Frontal cortex (tissue), 4 donors: ENCODE data around the gene ARHGAP15. TPM values are rescaled to one million over a fixed set of nuclear protein-coding genes. Genes with fewer than 3 reads are reported as not detected.

Experiments
- DNase-seq, 2 donors: peaks; one replicate each; pipeline ENCODE4 v3.0.0; 2012; ENCODE audit warnings: low spot score in 2 of 2
- FAIRE-seq: peaks from 2 replicates; lab custom pipeline; 2012; peaks lifted over from hg19 to GRCh38; lab: Jason Lieb, UNC
- total RNA-seq: library from RNA; depleted of rRNA; stranded (reverse); fragments of >200 nt; gene quantifications from one replicate; pipeline ENCODE4 v1.2.3, GENCODE V29; 2014
- donor health status: control.
- donor health status: control.
- donor health status: control.

The ARHGAP15 gene
- total RNA-seq, 1 donor from 2014 or later, result 19.2 TPM

DNA sequence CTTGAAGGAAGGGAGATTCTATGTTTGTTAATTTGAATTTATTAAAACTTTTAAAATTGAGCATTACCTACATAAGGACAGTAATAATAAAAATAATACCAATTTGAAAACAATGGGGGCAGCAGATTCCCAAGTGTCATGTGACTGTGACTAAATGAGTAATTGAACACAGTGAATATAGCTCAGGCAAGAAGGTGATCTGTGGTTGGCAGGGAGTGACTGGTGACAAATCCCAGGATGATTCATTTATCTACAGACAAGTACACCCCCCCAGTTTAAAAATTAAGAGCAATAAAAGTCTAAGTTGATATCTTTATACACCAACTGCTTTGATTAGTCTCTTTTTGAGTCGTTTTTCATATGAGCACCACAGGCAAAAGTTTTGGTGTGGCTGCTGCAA is 299.5 kb downstream of the ARHGAP15 start:
- no peak for FAIRE-seq
- DNase-seq, result no peak

DNA sequence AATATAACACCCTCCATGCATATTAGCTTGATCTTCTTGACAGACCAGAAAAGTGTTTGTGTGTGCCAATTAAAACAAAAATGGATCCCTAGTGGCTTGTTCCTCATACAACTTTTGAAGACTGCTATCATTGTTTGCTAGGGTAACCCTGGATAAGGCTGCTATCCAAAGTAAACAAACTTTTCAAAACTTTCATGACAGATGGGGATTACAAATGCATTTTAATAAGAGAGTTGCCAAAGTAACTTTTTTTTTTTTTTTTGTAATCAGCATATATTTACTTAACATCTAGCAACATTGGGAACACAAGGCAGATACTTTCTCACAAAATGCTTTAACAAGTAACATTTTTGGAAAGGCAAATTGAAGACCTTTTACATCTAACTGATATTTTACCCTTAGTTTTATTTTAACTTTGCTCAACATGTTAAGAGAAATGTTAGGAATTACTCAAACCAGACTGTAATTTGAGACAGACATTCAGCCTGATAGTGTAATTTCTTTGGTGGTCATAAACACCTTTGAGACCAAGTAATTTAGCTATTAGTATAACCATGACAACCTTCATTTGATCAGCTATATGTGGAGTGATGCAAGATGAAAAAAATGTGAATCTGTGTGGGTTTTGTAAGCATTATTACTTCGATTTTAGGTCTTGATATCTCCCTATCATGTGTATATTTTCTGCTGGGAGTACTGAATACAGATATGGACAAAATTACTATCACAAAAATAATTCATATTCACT is 300.9 kb downstream of the ARHGAP15 start:
- FAIRE-seq (no peak), DNase-seq (no peak)

DNA sequence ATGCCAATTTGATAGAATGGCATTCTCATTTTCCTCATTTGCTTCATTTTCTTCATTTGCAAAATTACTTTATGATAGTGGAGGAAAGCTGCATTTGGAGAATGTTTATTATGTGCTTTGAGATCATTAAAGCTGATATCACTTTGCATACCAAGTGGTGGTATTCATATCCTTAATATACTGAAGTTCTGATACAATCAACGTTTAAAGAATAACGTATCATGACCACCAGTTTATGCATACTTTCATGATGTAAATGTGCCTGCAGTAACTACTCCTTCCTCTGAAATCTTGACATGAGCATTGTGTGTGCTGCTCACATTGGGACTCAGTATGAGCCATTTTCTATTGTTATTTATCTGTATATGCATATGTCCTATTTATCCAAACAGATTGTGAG is 302.1 kb downstream of the ARHGAP15 start:
- FAIRE-seq, result no peak
- no peak for DNase-seq

DNA sequence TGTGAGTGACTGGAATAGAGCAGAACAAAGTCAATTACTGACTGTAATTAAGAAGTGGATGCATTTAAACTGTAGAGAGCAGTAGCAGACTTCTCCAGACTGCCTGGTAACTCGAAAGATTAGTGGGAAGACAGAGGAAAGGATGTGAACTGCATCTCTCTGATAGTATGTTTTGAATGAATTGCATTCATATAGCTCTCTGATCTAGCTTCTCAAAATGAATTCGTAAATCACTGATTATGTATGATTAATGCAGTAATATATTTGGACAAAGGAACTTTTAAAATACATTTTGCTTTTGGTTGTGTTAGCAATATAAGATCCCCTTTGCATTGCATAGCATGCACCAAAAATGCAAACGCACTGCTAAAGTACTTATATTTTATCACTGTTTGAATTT is 304.0 kb downstream of the ARHGAP15 start:
- FAIRE-seq, result no peak
- DNase-seq, result no peak

DNA sequence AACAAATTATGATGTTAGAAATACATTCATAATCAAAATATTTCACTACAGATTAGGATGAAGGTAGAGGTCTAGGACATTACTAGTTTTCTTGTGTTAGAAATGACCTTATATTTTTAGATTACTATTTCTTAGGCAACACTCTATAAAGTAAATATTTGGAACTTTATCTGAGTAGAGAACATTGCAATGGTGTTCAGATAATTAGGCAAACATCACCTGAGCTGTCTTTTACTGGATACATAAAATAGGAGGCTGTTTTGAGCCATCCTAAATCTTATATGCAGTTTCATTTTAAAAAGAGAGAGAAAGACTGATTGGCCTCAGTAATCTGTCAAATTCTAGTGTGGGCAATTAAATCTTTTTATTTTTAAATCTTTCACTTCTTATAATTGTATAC is 304.6 kb downstream of the ARHGAP15 start:
- no peak for FAIRE-seq
- no peak for DNase-seq

DNA sequence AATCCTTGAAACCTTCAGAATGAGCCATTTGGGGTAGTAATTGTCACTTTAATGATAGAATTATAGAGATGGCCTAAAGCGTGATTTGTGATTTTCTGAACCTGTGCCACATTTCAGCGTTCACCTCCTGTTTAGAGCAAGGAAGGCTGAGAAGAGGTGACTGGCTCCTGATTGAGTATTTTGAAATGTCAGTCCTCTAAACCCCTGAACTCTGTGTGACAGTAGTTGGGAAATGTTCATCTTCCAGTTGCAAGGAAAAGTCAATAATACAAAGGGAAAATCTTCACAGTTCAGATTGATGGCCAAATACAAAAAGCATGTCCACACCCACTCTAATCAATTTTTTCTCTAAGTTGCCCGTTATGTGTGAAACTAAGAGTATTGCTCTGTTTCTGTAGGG is 305.2 kb downstream of the ARHGAP15 start:
- FAIRE-seq, result no peak
- DNase-seq, result no peak

DNA sequence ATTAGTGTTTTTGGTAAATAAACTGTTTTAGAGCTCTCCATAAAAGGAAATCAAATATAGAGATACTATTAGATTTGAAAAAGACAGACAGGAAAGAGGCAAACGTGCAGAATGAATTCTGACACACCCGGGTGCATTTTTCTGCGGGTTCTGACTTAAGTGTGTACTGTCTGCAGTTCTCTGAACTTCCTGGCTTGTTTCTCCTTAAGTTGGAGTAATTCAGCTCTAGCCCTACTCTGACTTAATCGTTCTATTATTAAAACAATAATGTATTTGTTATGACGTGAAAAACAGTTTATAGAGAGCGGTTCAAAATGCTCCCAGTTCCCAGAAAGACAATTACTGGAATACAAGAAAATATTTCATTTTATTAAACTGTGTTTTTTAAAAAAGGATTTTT is 305.9 kb downstream of the ARHGAP15 start:
- DNase-seq (no peak), FAIRE-seq (no peak)

DNA sequence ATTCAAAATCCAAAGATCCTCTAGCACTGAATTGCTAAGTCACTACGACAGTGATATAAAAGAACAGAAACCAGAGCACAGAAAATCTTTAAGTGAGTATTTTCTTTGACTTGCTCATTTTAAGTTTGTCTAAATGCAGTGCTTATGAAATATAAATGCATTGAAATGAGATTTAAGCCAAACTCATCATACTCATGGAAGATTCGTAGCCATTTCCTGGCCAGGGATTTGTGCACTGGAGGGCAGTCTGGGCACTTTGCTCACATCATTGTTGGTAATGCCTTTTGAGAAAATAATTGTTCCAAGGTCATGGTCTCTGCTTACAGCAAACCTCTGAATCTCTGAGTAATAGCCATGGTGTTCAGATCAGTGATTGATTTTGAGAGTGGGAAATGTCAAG is 307.7 kb downstream of the ARHGAP15 start:
- DNase-seq, result no peak
- no peak for FAIRE-seq

DNA sequence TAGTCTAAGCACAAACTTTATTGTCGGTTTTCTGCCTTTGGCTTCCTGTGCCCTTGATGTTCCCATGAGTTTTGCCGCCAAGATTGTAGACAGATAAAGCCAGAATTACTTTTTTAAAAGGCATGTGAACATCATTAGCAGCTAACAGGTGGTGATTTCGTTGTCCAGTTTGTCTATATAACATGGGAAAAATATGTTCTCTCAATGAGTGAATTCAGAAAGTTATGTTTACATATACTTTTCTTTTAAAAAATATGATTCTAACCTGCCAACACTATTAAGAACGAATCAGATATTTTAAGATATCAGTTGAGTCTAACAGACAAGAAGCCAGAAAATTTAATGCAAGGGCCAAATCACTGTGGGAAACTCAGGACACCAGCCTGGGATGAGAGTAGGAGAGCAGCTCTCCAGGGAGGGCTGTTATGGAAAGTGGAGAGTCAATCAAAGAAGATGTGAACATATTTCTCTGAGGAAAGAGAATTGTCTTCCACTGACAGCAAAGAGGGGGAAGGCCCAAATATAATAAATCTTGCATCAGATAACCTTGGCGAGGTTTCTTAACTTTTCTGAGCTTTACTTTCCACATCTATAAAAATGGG is 311.3 kb downstream of the ARHGAP15 start:
- DNase-seq (no peak), FAIRE-seq (no peak)

DNA sequence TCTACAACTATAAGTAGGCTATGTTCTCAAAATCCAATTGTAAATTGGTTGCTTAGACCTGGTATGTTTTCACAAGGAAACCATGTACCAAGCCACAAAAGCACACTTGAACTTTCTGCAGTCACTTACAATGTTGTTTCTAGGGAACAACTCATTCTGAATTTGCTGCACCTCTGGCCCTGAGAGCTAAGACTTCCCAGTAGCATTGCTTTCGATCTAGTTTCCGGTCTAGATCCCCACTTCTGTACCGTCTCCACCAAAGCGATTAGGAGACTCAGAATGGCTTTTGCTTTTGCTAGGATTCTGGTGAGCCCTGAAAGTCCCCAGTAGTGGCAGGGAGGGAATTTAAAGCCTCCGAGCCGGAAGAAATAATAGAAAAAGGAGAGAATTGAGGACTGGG is 313.0 kb downstream of the ARHGAP15 start:
- DNase-seq (no peak), FAIRE-seq (no peak)

DNA sequence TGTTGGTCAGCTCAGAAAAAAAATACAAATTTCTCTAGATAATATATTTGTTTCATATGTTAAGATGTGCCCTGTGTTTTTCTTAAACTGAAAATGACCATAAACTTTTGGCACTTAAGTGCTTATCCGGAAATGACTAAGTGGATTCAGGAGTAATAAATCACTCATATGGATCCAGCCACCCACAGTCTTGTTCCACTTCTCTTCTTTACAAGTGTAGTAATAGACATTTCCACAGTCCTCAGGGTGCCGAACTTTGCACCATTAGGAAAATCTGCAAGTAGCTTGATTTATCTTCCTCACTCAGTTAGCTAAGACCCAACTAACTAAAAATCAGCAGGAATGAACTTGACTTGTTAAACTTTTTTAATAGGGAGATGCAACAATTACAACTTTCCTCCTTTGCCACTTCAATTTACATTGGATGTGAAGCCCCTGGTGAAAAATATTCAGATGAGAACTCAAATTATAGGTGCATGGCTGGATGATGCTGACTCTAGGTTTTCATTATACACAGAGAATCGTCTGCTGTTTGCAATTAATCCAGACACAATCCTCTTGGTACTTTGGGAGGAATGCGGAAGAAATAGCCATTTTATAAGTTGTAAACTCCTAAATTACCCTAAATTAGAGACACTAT is 322.5 kb downstream of the ARHGAP15 start:
- no peak for DNase-seq
- FAIRE-seq, result no peak

DNA sequence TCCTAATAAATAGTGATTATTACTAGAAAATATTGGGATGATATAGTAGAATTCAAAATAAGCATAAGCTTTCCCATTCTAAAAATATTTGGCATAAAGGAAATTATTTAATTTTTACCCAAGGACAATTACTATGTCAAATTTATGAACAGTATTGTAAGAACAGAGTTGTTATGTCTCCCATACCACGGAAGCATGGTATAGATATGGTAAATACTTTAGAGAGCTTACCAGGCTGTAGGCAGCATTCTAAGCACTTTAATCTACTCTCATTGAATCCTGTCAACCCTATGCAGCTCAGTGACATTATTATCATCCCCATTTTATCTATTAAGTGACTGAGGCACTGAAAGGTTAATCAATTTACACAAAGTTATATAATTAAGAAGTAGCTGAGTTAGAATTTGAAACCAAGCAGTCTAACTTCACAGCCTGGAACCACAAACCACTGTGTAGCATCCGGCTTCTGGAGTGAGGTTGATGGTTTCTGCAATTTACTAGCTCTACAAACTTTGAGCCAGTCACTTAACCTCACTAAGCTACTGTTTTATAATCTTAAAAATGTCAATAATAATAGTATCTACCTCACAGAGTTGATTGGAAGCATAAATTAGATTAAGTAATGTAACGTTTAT is 323.7 kb downstream of the ARHGAP15 start:
- no peak for FAIRE-seq

DNA sequence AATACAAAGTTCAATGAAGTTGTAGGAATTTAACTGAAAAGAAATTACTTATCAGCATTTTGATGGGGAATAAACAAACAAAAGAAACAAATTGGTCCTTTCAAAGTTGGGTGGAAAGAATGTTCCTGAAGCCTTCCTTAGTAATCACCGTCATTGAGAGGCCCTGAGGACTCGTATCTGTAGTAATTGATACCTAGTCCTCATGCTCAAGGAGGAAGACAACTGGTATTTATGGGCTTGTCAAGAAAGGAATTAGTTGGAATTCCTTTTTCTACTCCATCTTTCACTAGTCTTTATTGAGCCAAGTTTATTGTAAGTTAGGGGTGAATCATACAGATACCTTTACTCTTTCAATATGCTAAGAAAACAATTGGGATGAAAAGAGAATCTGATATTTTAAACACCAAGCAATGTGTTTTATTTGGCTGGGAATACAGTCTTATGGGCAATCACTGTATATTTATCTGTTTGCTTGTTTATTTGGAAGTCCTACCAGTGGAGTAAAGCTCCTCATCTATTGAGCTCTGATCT is 324.8 kb downstream of the ARHGAP15 start:
- FAIRE-seq, result no peak
- DNase-seq, result no peak

More for the DNA sequence above, 323.7 kb downstream of the ARHGAP15 start:
- DNase-seq, result no peak

DNA sequence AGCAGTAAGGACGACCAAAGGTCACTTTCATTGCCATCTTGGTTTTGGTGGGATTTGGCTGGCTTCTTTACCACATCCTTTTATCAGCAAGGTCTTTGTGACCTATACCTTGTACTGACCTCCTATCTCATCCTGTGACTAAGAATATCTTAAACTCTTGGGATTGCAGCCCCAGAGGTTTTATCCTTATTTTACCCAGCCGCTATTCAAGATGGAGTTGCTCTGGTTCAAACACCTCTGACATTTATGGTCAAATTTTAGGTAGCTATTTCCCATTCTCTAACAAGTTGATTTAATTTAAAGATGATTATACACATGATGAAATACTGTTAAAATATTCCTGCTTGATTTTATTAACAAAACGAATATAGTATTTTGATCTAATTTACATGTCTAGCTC is 326.1 kb downstream of the ARHGAP15 start:
- FAIRE-seq (no peak), DNase-seq (no peak)

DNA sequence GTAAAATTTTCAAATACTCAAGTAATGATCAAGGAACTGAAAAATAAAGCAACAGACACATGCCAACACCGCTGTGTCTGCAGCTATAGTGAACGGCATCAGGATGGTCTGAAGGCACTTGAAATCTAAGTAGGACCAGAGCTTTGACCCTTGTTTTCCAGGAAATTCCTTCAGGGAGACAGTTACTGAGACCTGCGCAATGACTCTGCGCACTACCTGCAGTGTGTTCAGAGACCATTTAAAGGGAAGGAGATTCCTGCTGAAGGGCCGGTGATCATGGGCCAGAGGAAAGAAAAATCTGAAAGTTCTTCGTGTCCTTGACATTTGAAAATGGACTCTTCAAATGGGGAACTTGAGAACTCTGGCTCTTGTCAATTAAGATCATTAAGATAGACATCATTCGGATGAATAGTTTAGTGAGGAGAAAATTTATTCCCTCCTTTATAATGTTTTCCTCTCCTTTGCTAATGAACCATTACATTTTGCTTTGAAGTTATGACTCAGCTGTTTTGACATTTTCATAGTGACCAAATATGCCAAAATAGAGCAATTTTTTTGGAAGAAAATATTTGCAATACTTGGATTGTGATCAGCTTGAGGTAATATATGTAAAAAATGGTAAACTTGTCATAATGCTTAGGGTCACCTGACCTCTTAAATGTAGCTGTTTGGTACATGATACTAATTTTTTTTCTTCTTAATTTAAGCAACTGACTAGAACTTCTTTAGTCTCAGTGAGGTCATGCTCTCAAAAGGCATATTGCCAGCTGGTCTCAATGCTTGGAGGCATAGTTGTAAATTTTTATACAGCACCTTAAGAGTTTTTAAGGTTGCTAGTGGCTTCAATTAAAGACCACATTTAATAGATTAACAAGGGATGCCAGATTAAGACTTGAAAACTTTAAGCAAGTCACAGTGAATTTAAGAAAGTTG is 329.3 kb downstream of the ARHGAP15 start:
- FAIRE-seq, result no peak

DNA sequence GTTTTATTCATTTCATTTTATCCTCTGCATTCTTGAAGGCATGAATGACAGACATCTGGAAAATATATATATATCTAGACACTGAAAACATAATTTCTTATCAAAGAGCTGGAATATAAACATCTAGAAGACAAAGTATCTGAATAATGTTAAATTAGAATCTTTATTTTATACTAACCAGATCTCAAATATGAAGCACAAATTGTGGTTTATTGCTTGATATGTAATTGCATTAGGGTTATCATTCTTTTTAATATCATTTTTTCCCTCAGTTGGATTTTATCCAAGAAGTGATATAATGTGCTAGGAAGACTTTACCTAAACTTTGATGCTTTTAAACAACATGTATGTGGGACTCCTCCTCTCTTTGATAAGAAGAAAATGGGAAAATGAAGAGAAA is 331.2 kb downstream of the ARHGAP15 start:
- DNase-seq (no peak), FAIRE-seq (no peak)

More for the DNA sequence above, 329.3 kb downstream of the ARHGAP15 start:
- DNase-seq, result no peak

DNA sequence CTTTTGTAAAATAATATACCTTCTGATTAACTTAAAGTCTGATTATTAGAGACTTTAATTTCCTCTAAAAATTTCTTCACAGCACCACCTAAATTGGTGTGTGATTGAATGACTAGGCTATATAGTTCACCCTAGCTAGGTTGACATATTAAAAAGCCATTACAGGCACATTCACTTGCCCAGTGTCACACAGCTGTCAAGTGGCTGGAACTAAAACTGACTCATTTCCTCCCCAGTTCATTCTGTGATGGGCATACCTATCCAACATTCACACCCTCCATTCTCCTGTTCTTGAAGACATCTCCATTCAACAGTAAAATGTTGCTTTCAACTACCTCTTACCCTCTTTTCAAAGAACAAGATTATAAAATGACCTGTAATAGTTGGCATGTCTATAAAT is 334.5 kb downstream of the ARHGAP15 start:
- DNase-seq (no peak), FAIRE-seq (no peak)

DNA sequence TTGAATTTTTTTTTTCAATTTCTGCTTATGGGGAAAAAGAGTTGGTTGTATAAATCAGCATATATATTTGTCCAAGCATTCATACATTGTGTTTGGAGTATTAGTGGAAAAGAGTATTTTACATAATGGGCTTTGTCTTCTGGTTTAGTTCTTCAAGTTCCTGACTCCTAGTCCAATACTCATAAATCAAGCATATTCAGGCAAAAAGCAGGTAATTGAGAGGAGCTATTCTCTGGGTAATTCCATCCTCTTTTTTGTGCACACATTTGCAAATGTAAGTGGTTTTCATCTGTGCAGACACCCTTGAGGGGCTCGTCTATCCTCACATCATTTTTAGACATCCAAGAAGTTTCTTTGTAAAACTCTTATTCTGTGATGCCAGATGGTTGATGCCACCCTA is 337.2 kb downstream of the ARHGAP15 start:
- no peak for FAIRE-seq

DNA sequence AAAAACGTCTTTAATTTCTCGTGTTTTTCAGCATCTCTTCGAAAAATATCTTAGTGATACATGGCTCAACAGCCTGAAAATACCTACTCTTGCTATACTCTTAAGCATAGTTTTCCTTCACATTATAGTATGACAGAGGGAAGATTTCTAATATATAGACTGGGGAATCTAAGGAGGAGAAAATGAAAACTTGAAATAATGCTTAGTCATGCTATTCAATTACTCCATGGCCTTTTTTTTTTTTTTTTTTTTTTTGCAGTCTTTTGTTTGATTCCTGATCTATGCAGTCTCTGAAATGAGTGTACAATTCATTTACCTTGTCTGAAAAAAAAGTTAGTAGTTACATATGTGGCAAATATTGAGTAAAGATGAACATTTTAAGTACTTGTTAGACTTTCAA is 337.8 kb downstream of the ARHGAP15 start:
- DNase-seq (no peak), FAIRE-seq (no peak)

More for the DNA sequence above, 337.2 kb downstream of the ARHGAP15 start:
- no peak for DNase-seq
